Gastroesophageal sphincter (tissue), 3 donors: Measurements from ENCODE around the gene NEIL1.

ENCODE experiments used
- CTCF ChIP-seq, 4 experiments: fragments of 200-600 bp in 2 of 4; fragments of 450-650 bp in 2 of 4; sonication (generic) in 1 of 4; IDR thresholded peaks; one replicate each; pipeline ENCODE4 v1.5.1; 2017 to 2019; ENCODE audit warnings: antibody characterized with exemption in 4 of 4, mild to moderate bottlenecking in 2 of 4, moderate library complexity in 2 of 4
- POLR2AphosphoS5 ChIP-seq: sonication (generic); formaldehyde crosslinking; IDR thresholded peaks from one replicate; pipeline ENCODE4 v1.6.1; 2017; ENCODE audit warnings: antibody characterized with exemption

DNA sequence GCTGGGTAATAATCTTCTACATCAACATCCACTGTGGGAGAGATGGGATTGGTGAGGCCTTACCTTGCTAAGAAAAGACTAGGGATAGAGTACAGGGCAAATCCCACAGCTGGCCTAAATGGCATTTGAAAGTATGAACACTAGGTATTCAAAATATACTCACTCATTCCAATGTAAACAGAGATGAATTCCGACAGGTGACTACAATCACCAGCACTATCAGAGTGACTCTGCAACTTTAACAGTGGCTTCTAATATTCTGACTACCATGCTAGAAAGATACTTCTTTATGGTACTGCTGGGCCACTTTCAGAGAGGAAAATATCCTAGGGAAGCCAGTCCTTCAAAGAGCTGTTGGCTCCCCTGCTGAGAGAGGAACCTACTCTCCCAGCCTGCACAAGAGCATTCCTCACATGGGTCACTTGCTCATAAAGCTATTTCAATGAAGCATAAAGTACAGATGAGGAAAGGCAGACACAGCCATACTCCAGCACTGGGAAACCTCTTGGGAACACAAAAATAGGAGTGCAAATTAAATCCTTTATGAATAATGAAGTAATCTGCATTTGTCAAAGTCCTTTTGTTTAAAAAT lies 43.0 kb downstream of the NEIL1 start:
- TF ChIP-seq CTCF (IDR thresholded peaks at IDR 0.05) (no peak), POLR2AphosphoS5 (no peak)
